ENCODE data around the gene NDEL1.

Gene NDEL1

DNA sequence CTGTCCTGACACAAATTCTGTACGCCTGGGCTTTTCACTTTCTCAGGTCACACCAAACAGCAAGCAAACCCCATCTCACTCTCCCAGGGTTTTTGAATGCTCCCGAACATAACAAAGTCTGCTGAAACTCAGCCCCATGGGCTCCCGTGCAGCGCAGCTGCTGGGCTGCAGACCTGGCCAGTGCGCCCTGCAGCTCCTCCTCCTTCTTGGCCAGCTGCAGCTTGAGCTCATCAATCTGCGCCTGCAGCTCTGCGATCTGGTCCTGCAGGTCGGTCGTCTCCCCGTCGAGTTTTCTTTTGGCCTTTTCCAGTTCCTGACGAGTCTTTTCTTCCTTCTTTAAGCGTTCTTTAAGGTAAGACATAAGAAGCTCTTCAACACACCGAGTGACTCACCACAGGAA, 70.5 kb downstream of the NDEL1 start:
- FAIRE-seq: no peak

DNA sequence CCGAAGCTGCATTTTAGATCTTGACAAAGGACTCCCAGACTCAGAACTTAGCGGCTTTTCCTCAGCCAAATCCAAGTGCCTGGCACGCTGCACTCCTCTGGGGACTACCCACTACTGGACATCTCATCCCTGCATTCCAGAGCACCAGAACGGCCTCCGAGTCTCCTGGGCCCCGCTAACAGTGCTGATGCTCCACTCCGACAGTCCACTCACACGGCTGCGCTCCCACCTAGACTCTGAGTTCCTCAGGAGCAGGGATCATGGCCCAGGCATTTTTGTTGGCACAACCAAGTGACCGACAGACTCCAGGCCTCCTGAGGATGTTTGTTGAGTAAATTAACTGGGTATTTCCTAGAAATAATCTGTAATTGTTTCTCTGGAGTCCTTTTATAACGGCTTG, 79.1 kb downstream of the NDEL1 start:
- FAIRE-seq: no peak

Measured in colon (tissue), 2 donors.